OCI-LY3 (cell line): Measurements from ENCODE around the gene PIP4K2C.

Experiments
- CTCF ChIP-seq: fragments of 200-600, 300-600 bp; sonication (generic); IDR thresholded peaks from 2 replicates; pipeline ENCODE4 v1.5.1; 2014; ENCODE audit warnings: antibody characterized with exemption, low read length, low read depth
- EZH2phosphoT487 ChIP-seq: fragments of 200-600 bp; shearing (Covaris generic); IDR thresholded peaks from 2 replicates; pipeline ENCODE4 v1.6.1; 2018; ENCODE audit warnings: antibody characterized with exemption, mixed run types, low read depth

GRCh38 chr12:57551637-57552305 is 39.2 kb upstream of the PIP4K2C start:
- no peak for TF ChIP-seq CTCF
- TF ChIP-seq EZH2phosphoT487: no peak
